ENCODE measurements around the gene USP13.

The USP13 gene

DNA sequence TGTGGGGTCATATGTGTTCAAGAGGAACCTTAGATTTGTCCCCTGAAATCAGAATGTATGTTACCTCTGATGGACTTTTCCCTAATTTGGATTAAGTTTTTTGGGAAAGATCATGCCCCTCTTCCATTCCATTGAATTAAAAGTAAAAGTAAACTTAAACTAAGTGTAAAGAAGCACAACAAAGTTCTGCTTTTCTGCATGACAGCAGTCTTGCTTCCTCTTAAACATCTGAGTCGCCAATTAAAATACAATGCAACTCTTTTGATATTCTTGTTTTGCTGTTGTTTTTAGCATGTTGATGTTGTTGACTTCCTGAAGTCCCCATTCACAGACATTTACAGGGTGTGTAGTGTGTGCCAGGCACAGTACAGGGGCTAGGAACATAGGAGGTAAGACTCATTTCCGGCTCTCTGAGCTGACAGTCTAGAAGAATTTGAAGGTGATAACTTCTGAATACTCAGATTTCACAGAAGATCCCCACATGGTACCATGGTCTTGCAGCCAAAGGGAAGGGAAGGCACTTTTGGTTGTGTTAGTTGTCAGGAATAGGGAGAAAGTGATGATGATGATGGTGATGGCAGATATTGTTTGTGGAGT lies 45.0 kb downstream of the USP13 start:
- no peak for DNase-seq (ENCODE audit: low read depth in 2 of 2)

DNA sequence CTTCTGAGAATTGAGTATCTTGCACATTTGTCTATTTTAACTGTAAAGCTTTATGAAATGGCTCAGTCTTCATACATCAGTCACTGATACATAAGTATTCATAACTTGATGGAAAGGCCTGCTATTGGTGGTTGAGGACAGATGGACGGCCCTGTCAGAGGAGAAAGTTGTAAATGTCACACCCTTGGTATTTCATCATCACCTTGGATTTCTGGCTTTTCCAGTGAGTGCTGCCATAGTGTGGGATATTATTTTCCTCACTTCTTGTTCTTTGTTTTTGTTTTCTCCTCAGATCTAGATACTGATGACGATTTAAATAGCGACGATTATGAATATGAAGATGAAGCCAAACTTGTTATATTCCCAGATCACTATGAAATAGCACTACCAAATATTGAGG lies 47.9 kb downstream of the USP13 start:
- no peak for DNase-seq (ENCODE audit: low read depth in 2 of 2)

DNA sequence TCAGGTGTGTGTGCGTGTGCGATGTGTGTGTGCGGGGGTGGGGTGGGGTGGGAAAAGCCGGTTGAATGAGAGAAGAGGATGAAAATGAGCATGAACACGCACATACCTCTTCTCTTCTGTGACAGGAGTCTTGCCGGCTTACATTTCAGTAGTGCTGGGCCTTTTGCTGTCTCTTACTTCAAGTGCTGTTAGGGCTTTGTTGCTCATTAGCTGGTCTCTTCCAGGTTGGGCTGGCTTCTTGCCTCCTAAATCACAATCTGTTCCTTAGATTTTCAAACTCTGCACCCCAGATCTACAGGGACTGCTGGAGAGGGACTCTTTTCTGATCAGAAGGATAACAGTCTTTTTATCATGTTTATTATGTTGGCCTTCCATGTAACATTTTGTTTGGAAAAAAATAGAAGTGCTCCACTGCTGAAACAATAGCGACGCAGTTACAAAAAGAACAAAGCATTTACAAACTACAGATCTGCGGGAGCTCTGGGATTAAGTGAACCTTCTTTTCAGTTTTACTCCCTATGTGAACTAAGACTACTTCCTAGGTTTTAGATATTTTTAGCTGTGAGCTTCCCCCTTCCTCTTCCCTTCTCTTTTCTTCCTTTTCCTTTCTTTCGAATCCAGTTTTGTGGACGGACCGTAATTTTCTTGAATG lies 48.5 kb downstream of the USP13 start:
- no peak for DNase-seq (ENCODE audit: low read depth in 2 of 2)

DNA sequence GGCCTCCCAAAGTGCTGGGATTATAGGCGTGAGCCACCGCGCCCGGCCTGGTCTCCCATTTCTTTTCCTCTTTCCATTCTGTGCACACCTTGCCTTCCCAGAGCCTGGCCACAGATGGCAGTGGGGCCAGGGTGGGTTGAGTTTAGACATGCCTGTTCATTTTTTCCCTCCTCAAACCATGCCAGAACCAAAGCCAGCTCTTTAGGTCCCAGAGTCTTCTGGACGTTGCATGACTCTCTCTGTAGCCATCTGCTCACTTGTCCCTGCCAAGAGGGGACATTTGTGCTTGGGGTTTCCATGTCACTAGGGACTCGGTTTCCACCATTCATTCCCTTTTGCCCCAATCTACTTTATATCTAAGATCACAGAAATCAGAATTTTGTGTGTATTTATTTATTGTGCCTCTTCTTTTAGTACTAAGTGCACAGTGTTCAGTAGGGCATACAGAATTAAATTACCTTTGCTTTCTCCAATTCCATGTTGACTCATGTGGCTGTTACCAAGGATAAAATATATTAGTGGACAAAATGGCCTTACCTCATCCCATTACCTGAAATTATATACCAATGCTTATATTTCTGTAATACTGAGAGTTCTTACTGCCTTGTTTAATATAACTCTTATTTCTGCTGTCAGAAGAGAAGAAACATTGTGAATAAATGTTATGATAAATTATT lies 49.6 kb downstream of the USP13 start:
- DNase-seq (ENCODE audit: low read depth in 2 of 2): no peak

DNA sequence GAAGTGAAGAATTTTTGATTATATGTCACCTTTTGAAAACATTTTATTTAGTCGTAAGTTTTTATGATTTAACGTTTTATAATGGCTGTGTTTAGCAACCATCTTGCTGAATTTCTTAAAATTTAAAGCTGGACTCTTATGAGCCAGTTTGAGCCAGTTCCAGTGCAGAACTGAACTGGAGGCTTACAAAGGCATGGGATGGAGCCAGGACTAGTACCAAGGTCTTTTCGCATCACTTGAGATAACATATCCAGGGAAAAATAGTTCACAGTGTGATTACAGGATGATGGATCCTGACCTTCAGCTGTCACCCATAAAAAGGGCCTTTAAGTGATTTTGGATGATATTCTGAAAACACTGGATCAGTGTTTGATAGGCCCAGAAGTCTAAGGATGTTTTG lies 51.0 kb downstream of the USP13 start:
- no peak for DNase-seq (ENCODE audit: low read depth in 2 of 2)

DNA sequence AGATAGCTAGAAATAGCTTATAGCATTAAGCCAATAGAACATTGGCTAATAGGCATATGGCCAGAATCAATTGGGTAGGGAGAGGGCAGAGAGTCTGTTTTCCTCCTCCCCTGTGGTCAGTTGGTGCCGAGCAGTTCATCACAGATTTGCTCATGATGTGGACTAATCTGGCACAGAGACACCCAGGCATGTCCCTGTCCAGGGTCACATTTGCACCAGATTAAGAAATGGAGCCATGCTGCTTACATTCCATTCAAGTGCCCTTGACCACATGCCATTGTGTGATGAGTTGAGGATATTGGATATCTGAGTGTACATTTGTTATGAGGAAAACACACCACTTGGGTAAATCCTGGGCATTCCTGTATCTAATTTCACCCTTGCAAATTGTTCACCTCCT lies 53.4 kb downstream of the USP13 start:
- no peak for DNase-seq (ENCODE audit: low read depth in 2 of 2)

DNA sequence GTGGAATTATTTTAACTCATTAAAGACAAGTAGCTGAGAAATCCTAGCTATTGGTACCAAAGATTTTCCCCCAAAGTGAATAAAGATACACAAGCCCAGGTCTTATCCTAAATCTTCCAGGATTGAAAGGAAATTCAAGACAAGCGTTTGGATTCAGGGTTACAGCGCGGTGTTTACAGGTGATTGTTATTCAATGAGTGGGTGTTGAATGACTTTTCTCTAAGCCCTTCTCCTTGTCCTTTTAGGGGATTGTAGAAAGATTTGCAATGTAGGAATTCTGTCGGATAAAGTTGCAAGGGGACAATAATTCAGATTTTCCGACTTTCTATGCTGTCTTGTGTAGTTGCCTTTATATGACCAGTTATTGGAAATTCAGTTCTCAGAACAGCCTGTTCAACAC lies 57.2 kb downstream of the USP13 start:
- no peak for DNase-seq (ENCODE audit: low read depth in 2 of 2)

DNA sequence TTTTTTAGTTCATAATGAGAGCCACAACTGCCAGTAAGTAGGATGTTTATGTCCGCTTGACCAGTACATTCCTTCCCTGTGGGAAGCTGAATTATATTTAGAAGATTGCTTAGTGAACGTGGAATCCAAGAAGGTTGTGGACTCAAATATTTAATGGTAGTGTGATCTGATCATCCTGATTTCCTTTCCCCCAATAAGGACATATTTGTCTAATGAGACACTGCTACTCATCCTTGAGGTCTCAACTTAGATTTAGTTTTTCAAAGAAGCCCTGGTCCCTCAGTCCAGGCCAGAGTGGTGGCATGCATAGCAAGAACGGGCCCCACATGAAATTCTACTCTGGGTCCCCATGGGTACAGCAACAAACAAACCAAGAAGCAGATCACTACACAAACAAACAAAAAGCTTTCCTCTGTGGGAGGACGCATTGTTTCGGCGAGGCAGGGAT lies 60.8 kb downstream of the USP13 start:
- no peak for DNase-seq (ENCODE audit: low read depth in 2 of 2)

DNA sequence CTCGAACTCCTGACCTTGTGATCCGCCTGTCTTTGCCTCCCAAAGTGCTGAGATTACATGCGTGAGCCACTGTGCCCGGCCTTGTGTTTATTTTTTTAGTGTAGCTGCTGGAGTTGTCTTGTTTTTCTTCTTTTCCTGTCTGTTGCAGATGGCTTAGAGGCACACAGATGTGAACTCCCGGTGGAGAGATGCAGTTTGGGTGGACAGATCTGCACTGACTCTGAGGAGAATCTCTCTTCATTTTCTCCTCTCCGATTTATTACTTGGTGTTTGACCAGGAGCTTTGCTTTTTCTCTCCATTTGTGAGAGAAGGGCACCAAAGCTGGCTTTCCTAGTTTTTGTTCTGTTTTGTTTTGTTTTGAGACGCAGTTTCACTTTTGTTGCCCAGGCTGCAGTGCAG lies 62.7 kb downstream of the USP13 start:
- DNase-seq (ENCODE audit: low read depth in 2 of 2): no peak

DNA sequence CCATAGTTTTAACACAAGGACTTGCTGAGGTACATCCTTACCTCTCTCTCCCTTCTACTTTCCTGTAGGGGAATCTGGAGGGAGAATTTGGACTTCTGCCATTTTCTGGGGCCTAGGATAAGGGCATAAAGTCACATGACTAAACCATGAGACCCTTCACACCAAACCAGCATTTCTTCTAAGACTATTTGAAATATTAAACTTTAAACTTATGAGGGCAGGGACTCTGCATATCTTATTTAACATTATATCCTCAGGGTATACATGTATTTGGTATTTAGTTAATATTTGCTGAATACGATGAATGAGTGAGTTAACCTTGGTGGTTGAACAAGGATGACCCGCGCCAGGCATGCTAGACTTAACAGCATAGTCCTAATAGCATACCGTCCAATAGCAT lies 63.4 kb downstream of the USP13 start:
- DNase-seq (ENCODE audit: low read depth in 2 of 2): no peak

DNA sequence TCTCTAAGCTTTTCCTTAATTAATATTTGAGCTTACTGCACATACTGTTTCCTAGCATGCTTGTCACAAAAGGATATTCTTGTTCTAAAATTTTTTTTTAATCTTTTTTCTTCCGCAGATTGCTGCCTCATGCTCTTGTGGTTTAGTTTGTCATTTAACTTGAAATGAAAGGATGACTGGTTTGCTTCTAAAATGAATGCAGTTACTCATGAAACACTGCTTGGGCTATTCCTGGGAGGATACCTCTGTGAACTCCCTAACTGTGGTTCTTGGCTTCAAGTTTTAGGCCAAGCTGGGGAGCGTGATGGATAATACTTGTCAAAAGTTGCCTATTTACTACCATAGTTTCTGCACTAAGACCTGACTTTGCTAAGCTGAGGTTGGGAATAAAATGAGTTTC lies 64.0 kb downstream of the USP13 start:
- DNase-seq (ENCODE audit: low read depth in 2 of 2): no peak

DNA sequence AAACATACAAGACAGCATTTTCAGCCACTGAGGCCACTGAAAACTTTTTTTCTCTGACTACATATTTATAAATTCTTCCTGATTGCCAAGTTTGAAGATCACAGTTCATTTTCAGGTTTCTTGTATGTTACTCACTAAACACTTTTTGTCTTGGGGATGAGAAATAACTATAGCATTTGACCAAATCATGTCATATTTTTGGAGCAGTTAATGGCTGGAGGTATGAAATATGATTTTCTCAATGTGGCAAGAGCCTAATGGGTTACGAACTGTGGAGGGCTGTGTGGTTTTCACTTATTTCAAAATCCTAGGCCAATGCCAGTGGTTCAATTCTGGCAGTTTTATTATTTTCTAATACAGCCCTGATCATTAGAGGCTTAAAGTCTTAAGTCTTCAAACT lies 64.4 kb downstream of the USP13 start:
- no peak for DNase-seq (ENCODE audit: low read depth in 2 of 2)

DNA sequence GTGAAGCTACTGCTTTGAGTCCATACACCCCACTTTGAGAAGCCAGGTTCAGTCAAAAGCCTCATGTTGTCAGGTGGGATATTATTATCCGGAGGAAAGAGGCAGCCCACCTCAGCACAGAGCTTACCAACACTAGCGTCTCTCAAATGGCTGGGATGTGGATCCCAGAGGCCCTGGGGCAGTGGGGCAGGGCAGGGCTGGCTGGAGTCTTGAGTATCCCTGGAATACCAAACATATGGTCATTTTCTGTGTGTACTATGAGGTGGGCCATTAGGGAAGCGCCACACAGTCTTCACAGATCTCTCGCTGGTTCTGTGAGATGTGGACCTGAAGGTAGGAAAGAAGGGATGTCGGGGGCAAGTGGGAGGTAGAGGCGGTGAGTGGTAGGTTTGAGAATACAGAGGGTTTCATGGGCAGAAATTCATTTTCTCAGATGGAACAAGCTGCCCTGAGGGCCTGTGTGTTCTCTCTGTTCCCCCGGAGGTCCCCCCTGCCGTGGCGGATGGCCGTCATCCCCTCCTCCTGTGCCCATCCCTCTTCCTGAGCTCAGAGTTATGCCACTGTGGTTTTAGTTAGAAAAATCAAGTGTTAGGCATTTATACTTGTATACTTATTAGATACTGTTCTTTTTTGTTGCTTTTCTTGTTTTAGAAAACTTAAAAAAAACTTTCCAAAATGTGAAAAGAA lies 66.4 kb downstream of the USP13 start:
- no peak for DNase-seq (ENCODE audit: low read depth in 2 of 2)

DNA sequence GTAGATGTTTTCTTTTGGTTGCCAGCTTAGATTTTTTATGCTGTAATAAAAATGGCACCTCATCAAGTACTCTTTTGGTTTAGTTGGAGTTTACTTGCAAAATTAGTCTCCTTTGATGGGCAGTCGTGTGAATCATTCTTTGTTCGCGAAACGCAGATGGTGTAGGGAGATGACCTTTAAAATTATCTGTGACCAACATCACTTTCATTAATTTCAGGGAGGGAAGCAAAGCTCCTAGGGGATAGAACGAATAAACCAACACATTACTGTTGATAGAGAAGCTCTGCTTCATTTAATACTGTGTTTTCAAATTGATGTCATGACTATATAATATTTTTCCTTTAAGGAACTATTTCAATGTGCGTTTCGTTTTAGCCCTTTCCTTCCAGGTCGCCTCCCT lies 67.4 kb downstream of the USP13 start:
- no peak for DNase-seq (ENCODE audit: low read depth in 2 of 2)

DNA sequence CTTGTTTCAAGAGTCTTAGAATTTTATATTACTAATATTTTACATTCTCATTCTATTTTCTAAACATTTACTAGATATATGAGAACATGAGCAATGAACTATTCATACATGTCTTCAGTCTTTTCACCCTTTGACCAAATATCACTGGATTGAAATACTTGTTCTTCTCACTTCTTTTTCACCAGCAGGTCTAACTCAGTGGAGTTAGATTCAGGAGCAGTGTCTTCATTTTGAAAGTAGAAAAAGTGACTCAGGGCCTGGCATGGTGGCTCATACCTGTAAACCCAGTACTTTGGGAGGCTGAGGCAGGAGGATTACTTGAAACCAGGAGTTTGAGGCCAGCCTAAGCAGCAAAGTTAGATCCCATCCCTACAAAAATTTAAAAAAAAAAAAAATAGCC lies 70.8 kb downstream of the USP13 start:
- DNase-seq (ENCODE audit: low read depth in 2 of 2): no peak

DNA sequence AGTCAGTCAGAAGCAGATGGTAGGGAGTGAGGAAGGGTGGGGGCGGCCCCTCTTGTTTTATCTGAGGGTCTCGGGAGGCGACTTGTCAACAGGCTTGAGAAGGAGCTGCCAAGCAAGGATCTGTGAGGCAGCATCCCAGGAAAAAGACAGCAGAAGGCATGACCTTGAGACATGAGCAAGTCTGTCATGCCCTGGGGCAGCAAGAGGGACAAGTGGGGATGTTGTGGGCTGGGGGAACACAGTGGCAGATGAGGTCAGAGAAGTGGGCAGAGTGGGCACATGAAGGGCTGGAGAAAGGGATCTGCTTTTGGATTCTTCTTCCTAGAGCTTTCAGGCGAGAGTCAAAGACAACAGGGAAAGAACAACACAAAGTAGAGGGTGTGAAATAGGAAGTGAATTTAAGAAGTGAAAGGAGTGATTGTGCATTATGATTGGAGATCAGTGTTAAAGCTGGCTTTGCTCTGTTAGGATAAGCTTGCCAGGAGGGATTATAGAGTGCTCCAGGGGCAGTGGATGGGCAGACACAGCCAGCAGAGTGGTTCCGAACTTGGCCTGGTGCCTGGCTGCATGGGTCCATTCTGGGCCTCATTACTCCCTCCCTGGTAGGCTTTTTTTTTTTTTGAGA lies 73.3 kb downstream of the USP13 start:
- no peak for DNase-seq (ENCODE audit: low read depth in 2 of 2)

DNA sequence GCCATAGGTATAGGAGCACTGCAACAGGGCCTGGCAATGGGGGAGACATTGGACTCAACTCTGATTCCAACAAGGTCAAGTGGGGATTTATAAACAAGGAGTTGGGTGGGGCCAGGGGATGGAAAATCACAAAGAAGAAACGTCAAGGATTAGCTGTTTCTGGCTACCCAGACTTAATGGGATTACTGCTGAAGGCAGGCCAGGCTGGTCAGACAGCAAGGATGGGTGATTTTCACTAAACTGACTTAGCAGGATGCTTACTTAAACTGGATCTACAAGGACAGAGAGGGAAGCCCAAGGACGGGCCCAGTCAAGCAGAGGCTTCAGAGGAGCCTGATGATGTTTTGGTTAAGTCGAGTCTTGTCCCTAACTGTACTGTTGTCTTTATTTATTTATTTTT lies 76.2 kb downstream of the USP13 start:
- DNase-seq (ENCODE audit: low read depth in 2 of 2): no peak

DNA sequence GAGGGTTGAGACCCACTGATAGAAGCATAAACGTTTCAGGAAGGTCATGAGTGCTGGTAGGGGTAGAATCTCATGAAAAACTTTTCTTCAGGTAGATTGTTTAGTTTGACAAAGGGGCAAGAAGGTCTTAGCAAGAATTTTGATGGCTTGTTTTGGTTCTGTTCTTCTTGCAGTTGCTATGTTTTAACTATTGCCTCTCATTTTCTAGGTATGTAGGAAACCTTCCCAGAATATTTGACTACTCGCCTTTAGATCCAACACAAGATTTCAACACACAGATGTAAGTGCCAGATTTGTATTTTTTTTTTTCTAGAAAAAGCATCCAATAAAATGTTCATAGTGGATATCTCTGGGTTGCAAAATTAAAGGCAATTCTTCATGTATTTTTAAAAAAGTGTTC lies 77.1 kb downstream of the USP13 start:
- no peak for DNase-seq (ENCODE audit: low read depth in 2 of 2)

DNA sequence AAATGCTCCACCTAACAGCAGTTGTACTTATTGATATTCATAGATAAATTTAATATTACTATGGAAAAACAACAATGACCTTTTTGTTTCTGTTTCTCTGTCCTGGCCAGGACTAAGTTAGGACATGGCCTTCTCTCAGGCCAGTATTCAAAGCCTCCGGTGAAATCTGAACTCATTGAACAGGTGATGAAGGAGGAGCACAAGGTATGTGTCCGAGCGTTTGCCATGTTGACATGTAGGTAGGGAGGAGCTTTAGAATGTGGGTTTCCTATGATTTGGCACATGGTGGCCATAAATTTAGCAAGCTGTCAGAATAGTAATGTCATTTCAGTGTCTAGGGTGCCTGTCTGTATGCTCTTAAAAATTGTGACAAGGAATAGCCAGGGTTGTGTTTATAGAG lies 77.7 kb downstream of the USP13 start:
- no peak for DNase-seq (ENCODE audit: low read depth in 2 of 2)

DNA sequence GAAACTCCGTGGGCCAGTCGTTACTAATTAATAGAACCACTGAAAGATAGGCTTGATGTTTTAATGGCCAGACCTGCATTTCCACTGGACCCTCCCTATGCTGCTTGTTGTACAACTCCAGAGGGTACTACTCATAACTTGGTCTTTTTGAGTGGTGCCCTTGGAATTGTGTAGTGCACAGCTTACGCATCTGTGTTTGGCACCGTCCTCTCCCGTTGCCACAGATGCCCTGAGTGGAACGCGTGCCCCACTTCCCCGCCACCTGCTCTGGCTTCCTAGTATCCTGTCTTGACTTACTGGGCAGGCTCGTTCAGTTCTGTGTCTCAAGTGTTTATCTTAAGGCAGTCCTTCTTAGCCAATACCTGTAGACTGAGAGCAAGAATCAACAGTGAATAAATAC lies 78.7 kb downstream of the USP13 start:
- no peak for DNase-seq (ENCODE audit: low read depth in 2 of 2)

DNA sequence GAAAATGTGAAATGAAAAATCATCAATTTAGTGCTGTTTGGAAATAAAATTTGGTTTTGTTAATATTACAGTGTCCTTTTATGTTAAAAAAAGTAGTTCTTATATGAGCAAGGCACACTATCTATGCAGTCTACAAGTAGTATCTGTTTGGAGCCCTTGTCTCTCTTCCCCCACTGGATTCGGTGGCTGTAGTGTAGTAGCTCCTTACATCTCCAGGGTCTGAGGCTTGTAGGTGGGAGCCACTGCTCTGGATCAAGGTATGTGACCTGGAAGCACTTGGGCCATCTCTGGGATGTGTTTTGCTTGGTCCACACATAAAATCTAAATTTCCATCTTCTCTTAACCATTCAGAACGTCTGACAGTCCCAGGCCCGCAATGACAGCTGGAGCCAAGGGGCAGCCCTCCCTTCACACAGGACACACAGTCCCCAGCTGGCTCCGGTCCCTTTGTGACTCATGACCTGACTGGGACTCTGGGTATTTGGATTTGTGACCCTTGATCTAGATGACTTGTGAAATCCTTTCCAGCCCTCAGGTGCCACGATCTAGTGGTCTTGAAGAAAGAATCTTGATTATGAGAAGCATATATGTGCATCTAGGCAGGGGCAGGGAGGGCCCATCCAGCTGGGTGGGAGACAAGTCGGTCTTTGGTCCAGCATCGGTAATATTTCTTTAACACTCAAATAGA lies 80.0 kb downstream of the USP13 start:
- DNase-seq (ENCODE audit: low read depth in 2 of 2): no peak

DNA sequence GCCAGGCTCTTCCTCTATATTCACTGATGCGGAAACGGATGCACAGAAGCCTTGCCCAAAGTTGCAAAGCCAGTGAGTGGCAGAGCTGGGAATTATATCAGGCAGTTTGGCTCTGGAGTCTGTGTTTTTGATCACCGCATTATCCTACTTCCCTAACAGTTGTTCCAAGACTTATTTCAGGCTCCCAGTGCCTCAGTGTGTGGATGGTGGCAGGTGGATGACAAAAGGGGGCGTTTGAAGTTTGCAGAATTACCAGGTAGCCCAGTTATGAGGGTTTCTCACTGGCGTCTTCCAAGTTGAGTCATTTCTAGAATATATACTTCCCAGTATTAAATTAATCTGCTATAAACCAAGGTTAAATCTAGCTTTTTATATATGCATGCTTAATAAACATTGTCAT lies 81.0 kb downstream of the USP13 start:
- DNase-seq (ENCODE audit: low read depth in 2 of 2): no peak

All from stimulated activated CD8-positive, alpha-beta memory T cell treated with anti-CD3 and anti-CD28 coated beads, Interleukin-7, amount 100 ng/mL, for 1 hour (primary cell).